Upper lobe of right lung (tissue), 1 donor: ENCODE data around the gene SELENOV. TPM values are rescaled to one million over a fixed set of nuclear protein-coding genes. Genes with fewer than 3 reads are reported as not detected.

Source experiments
- ATAC-seq: fragments of 200-7000 bp; cut with Tn5 transposase; one replicate; pipeline ENCODE4 v1.9.1; 2020; ENCODE audit warnings: mild to moderate bottlenecking, moderate library complexity
- DNase-seq: peaks from one replicate; pipeline ENCODE4 v3.0.0-alpha.2; 2020
- H3K27ac ChIP-seq: fragments of 200-600 bp; one replicate; pipeline ENCODE4 v1.8.0; 2022
- H3K27me3 ChIP-seq: fragments of 200-600 bp; one replicate; pipeline ENCODE4 v1.8.0; 2022; ENCODE audit warnings: mild to moderate bottlenecking
- H3K36me3 ChIP-seq: fragments of 200-600 bp; one replicate; pipeline ENCODE4 v1.8.0; 2022
- H3K4me1 ChIP-seq: fragments of 200-600 bp; one replicate; pipeline ENCODE4 v1.8.0; 2022
- H3K4me3 ChIP-seq: fragments of 200-600 bp; one replicate; pipeline ENCODE4 v1.8.0; 2022; ENCODE audit warnings: mild to moderate bottlenecking
- H3K9me3 ChIP-seq: fragments of 200-600 bp; one replicate; pipeline ENCODE4 v1.8.0; 2022
- CTCF ChIP-seq: fragments of 200-600 bp; IDR thresholded peaks from one replicate; pipeline ENCODE4 v1.8.0; 2022; ENCODE audit warnings: antibody characterized with exemption
- intact Hi-C: fragments of 100-400 bp; cut with DNase I; formaldehyde crosslinking; loops from one replicate; pipeline ENCODE4 v1.11.0; 2022
- long read RNA-seq: library from polyadenylated mRNA; unstranded; transcript quantifications from one replicate; pipeline ENCODE4 v2.0.0, GENCODE V29; 2021
- total RNA-seq: library from RNA; stranded (reverse); fragmentation: NEBNext Ultra II Directional; extraction: Animal tissue kit (Norgen Biotek cat#: 25700); gene quantifications from one replicate; pipeline ENCODE4 v1.2.1, GENCODE V29; 2021
- donor health status: DM: no; HTN: yes; CAD: no; lungs with severe emphysema.

SELENOV gene
- not detected for total RNA-seq
- long read RNA-seq: 0 reads

- intact Hi-C loops: no loop called here
- TF ChIP-seq CTCF: peak; percentile 5
- no peaks in the 10 kb centered on the region for H3K36me3 ChIP-seq
- no peaks in the 10 kb centered on the region for H3K9me3 ChIP-seq
- peaks cover 64% of the 10 kb centered on the region for H3K27me3 ChIP-seq
- H3K27ac ChIP-seq: no peak within 1 kb of the TSS
- DNase-seq (no peak), ATAC-seq (peak; percentile 25)
- H3K4me3 ChIP-seq: peak within 1 kb of the TSS; percentile 16
- H3K4me1 ChIP-seq: peaks cover 14% of the 10 kb centered on the region
Observed at GRCh38 chr19:39514840-39515550, at the start of gene SELENOV. Gene SELENOV (plus strand): TSS chr19:39515139. CDS start chr19:39515213, 74 bp downstream.

- no peak for ATAC-seq
Observed at GRCh38 chr19:39465956-39466747, 48.8 kb upstream of the SELENOV start.

GRCh38 chr19:39467941-39468340 is 47.0 kb upstream of the SELENOV start:
- peaks cover 89% of the 10 kb centered on the region for H3K36me3 ChIP-seq
- intact Hi-C loops: no loop called here
- H3K9me3 ChIP-seq: no peaks in the 10 kb centered on the region
- no peaks in the 10 kb centered on the region for H3K27me3 ChIP-seq
- ATAC-seq (no peak), DNase-seq (no peak)
- H3K4me3 ChIP-seq: no peak overlapping the region
- no peak for TF ChIP-seq CTCF
- no peaks in the 10 kb centered on the region for H3K4me1 ChIP-seq
- no peak overlapping the region for H3K27ac ChIP-seq

More at GRCh38 chr19:39465956-39466747, 48.8 kb upstream of the SELENOV start:
- no peaks in the 10 kb centered on the region for H3K4me1 ChIP-seq
- intact Hi-C loops: no loop called here
- H3K27me3 ChIP-seq: no peaks in the 10 kb centered on the region
- H3K4me3 ChIP-seq: no peak overlapping the region
- TF ChIP-seq CTCF: no peak
- peaks cover 86% of the 10 kb centered on the region for H3K36me3 ChIP-seq
- no peak for DNase-seq
- no peak overlapping the region for H3K27ac ChIP-seq
- H3K9me3 ChIP-seq: no peaks in the 10 kb centered on the region

- intact Hi-C loops: no loop called here
- Histone ChIP-seq H3K9me3 (no peaks in the 10 kb centered on the region), H3K36me3 (peaks cover 98% of the 10 kb centered on the region), H3K4me1 (no peaks in the 10 kb centered on the region), H3K27ac (no peak overlapping the region), H3K4me3 (no peak overlapping the region), H3K27me3 (no peaks in the 10 kb centered on the region)
- DNase-seq: no peak
- no peak for TF ChIP-seq CTCF
- ATAC-seq: no peak
Observed at GRCh38 chr19:39469036-39469435, 45.9 kb upstream of the SELENOV start.

GRCh38 chr19:39469567-39469966 is 45.4 kb upstream of the SELENOV start:
- Histone ChIP-seq H3K27ac (no peak overlapping the region), H3K4me3 (no peak overlapping the region), H3K36me3 (peaks cover 98% of the 10 kb centered on the region), H3K4me1 (no peaks in the 10 kb centered on the region), H3K9me3 (no peaks in the 10 kb centered on the region), H3K27me3 (no peaks in the 10 kb centered on the region)
- no peak for ATAC-seq
- TF ChIP-seq CTCF: no peak
- intact Hi-C loops: no loop called here
- DNase-seq: no peak
